Nephron progenitor cell (in vitro differentiated cells): ENCODE data around the gene PMVK.

Experiments
- DNase-seq: peaks from one replicate; pipeline ENCODE4 v3.0.0; 2021
- H3K27ac Mint-ChIP-seq: 2 replicates; pipeline ENCODE4 v1.8.0; 2021; ENCODE audit warnings: mild to moderate bottlenecking, moderate library complexity, mixed read lengths
- H3K27me3 Mint-ChIP-seq: 2 replicates; pipeline ENCODE4 v1.8.0; 2021; ENCODE audit warnings: mild to moderate bottlenecking, low read depth, mixed read lengths; ENCODE audit not compliant: poor library complexity
- H3K36me3 Mint-ChIP-seq: 2 replicates; pipeline ENCODE4 v1.8.0; 2021; ENCODE audit warnings: low read depth, mixed read lengths
- H3K4me1 Mint-ChIP-seq: 2 replicates; pipeline ENCODE4 v1.8.0; 2021; ENCODE audit warnings: mixed read lengths
- H3K4me3 Mint-ChIP-seq: 2 replicates; pipeline ENCODE4 v1.8.0; 2021; ENCODE audit warnings: mild to moderate bottlenecking, moderate library complexity, mixed read lengths
- H3K9me3 Mint-ChIP-seq: 2 replicates; pipeline ENCODE4 v1.8.0; 2021; ENCODE audit warnings: mild to moderate bottlenecking, moderate library complexity, mixed read lengths
- TF ChIP-seq, protein P1 (sequence below): fragments of 200-600 bp; sonication (generic); IDR thresholded peaks from 2 replicates; pipeline ENCODE4 v1.5.0; 2021; ENCODE audit warnings: antibody characterized with exemption

The PMVK gene

DNA sequence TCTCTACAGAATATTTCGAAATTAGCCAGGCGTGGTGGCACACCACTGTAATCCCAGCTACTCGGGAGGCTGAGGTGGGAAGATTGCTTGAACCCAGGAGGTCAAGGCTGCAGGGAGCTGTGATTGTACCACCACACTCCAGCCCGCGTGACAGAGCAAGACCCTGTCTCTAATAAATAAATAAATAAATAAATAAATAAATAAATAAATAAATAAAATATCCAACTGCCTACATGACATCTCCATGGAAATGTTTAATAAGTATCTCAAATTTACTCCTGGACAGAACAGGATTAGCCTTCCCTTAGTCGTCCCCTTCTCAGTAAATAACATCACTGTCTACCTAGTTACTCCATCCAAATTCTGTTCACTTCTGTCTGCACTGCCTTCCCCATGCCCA lies 37.5 kb downstream of the PMVK start:
- H3K4me1 Mint-ChIP-seq = peaks cover 9% of the 10 kb centered on the region
- no peak for DNase-seq
- TF ChIP-seq, protein P1, sequence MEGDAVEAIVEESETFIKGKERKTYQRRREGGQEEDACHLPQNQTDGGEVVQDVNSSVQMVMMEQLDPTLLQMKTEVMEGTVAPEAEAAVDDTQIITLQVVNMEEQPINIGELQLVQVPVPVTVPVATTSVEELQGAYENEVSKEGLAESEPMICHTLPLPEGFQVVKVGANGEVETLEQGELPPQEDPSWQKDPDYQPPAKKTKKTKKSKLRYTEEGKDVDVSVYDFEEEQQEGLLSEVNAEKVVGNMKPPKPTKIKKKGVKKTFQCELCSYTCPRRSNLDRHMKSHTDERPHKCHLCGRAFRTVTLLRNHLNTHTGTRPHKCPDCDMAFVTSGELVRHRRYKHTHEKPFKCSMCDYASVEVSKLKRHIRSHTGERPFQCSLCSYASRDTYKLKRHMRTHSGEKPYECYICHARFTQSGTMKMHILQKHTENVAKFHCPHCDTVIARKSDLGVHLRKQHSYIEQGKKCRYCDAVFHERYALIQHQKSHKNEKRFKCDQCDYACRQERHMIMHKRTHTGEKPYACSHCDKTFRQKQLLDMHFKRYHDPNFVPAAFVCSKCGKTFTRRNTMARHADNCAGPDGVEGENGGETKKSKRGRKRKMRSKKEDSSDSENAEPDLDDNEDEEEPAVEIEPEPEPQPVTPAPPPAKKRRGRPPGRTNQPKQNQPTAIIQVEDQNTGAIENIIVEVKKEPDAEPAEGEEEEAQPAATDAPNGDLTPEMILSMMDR = no peak
- H3K27me3 Mint-ChIP-seq = peaks cover 27% of the 10 kb centered on the region
- no peak overlapping the region for H3K4me3 Mint-ChIP-seq
- H3K36me3 Mint-ChIP-seq = no peaks in the 10 kb centered on the region
- no peak overlapping the region for H3K27ac Mint-ChIP-seq
- H3K9me3 Mint-ChIP-seq = no peaks in the 10 kb centered on the region

DNA sequence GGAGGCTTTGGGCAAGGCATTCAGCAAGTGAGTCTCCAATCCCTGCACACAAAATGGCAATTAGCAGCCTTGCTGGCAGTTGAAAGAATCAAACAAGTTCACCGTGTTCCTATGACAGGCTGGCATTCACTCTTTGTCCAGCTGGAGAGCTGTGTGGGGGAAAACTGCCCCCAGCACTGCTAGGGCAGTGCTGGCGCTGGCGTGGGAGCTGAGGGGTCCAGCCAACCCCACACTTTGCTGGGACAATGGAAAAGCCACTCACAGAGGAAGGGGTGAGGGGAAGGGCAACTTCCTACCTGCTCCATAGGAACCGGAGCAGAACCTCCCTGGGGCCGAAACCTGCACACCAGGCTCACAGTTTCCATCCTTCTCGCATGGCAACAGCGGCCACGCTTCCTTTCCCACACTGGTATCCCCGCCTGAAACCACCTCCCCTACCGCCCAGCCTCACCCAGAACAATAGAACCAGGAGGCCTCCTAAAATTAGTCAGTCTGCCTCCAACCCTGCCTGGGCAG lies 39.7 kb downstream of the PMVK start:
- no peak for DNase-seq
- TF ChIP-seq, protein P1 = no peak
- Mint-ChIP-seq H3K27me3 (peaks cover 24% of the 10 kb centered on the region), H3K27ac (no peak overlapping the region), H3K9me3 (peaks cover 4% of the 10 kb centered on the region), H3K4me3 (no peak overlapping the region), H3K36me3 (no peaks in the 10 kb centered on the region), H3K4me1 (peaks cover 9% of the 10 kb centered on the region)

DNA sequence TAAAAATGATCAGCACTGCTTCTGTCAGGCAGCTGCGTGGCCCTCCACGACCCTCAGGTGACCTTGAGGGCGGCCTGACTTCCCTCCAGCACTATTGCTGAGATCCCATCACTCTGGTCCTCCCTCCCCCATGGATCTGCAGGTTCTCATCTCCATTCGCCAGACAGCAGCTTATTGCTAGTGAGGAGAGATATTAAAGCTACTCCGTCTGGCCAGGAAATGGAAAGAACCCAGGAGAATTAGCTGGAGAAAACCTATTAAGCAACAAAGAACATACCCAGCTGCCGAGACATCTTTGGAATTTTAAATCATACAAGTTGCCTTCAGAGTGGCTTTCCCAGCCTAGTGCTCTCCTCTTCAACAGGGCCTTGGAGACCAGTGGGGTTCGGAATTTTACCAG lies 40.7 kb downstream of the PMVK start:
- TF ChIP-seq, protein P1 = no peak
- Mint-ChIP-seq H3K4me3 (no peak overlapping the region), H3K27me3 (peaks cover 24% of the 10 kb centered on the region), H3K9me3 (peaks cover 4% of the 10 kb centered on the region), H3K4me1 (peaks cover 9% of the 10 kb centered on the region), H3K36me3 (no peaks in the 10 kb centered on the region), H3K27ac (no peak overlapping the region)
- DNase-seq = no peak

DNA sequence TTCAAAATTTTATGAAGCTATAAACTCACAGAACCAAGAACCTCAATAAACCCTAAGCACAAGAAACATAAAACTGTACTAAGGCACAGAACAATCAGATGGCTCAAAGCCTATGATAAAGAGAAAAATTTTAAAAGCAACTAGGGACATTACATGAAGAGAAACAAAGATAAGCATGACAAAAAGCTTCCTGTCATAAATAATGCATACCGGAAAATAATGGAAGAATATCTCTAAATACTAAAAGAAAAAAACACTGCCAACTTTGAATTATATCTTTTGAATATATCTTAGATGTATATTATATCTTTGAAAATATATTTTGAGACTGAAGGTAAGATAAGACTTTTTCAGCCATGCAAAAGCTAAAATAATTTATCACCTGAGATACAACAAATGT lies 45.1 kb downstream of the PMVK start:
- peaks cover 4% of the 10 kb centered on the region for H3K9me3 Mint-ChIP-seq
- H3K36me3 Mint-ChIP-seq = no peaks in the 10 kb centered on the region
- no peak overlapping the region for H3K27ac Mint-ChIP-seq
- peaks cover 26% of the 10 kb centered on the region for H3K27me3 Mint-ChIP-seq
- DNase-seq = no peak
- peaks cover 13% of the 10 kb centered on the region for H3K4me1 Mint-ChIP-seq
- no peak overlapping the region for H3K4me3 Mint-ChIP-seq
- TF ChIP-seq, protein P1 = no peak

DNA sequence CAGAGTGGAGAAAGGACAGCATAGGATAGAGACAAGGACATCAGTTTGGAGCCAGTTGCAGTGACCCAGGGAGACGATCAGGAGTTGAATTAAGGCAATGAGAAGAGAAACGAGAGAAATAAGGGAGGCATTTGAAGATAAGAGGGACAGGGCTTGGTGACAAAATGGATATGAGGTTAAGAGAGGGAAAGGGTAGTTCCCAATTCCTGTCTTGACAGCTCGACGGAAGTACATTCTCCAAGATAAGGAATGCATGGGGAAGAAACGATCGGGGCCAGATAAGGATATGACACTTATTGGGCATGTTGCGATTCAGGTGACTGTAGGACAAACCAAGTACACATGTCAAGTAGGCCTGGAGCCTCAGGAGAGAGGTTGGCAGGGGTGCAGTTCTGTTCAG lies 47.8 kb downstream of the PMVK start:
- peaks cover 16% of the 10 kb centered on the region for H3K27me3 Mint-ChIP-seq
- H3K4me3 Mint-ChIP-seq = no peak overlapping the region
- H3K27ac Mint-ChIP-seq = no peak overlapping the region
- H3K4me1 Mint-ChIP-seq = peaks cover 24% of the 10 kb centered on the region
- DNase-seq = no peak
- peaks cover 4% of the 10 kb centered on the region for H3K9me3 Mint-ChIP-seq
- TF ChIP-seq, protein P1 = no peak
- no peaks in the 10 kb centered on the region for H3K36me3 Mint-ChIP-seq

DNA sequence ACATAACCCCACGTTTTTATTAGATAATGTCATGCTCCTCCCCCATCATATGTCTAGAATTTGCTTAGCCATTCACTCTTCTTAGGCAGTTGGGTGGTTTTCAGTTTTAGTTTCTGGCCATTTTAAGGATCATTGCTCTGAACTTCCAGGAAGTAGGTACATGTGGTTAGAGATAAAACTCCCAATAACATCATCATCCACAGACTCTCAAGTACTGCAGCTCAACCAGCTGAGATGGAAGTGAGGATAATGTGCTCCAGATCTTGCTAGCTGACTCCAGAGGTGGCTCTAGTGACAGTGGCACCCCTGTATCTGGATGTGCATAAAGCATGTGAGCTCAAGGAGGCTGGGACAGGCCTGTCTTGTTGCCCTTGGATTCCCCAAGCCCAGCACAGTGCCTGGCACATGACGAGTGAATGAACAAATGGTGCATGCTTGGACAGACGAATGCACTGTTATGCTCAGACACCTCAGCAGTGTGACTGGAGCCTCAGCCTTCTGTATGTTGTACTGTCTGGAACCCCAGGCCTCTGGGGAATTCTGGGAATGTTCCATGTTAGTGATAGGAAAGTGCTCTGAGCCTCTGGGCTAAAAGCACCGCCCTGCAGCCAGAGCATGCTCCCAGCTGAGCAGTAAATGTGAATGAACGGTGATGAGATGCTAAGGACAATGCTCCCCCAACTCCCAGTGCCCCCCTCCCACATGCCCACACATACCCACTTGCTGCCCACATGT lies 50.1 kb downstream of the PMVK start:
- Mint-ChIP-seq H3K4me1 (peaks cover 24% of the 10 kb centered on the region), H3K27me3 (peaks cover 22% of the 10 kb centered on the region), H3K4me3 (no peak overlapping the region), H3K9me3 (no peaks in the 10 kb centered on the region), H3K27ac (no peak overlapping the region), H3K36me3 (no peaks in the 10 kb centered on the region)
- no peak for DNase-seq
- TF ChIP-seq, protein P1 = no peak
